Lung (tissue), 12 donors: ENCODE data around the gene USF2. TPM values are rescaled to one million over a fixed set of nuclear protein-coding genes. Genes with fewer than 3 reads are reported as not detected.

Source experiments
- ATAC-seq: fragments of 200-7000 bp; cut with Tn5 transposase; one replicate; pipeline ENCODE4 v1.9.1; 2020; ENCODE audit warnings: moderate number of reproducible peaks; ENCODE audit not compliant: insufficient read depth, low FRiP score
- DNase-seq, 3 donors: peaks; one replicate each; pipeline ENCODE4 v3.0.0-alpha.2; 2013 to 2017
- H3K27ac ChIP-seq, 2 donors: one replicate each; pipeline ENCODE4 v1.5.1; 2013; ENCODE audit warnings: mild to moderate bottlenecking in 2 of 2, moderate library complexity in 2 of 2, control low read depth in 1 of 2, inconsistent platforms in 1 of 2, low read depth in 1 of 2, low read length in 1 of 2
- H3K27me3 ChIP-seq, 3 donors: one replicate each; pipeline ENCODE4 v1.5.1; 2013; ENCODE audit warnings: low read length in 2 of 3; ENCODE audit not compliant: control insufficient read depth in 3 of 3, insufficient read depth in 3 of 3
- H3K36me3 ChIP-seq, 4 donors: one replicate each; pipeline ENCODE4 v1.5.1; 2013; ENCODE audit warnings: low read length in 4 of 4, mild to moderate bottlenecking in 1 of 4, moderate library complexity in 1 of 4; ENCODE audit not compliant: control insufficient read depth in 4 of 4, insufficient read depth in 4 of 4
- H3K4me1 ChIP-seq, 5 donors: one replicate each; pipeline ENCODE4 v1.5.1; 2013; ENCODE audit warnings: low read length in 5 of 5, mild to moderate bottlenecking in 2 of 5, moderate library complexity in 1 of 5; ENCODE audit not compliant: control insufficient read depth in 5 of 5, insufficient read depth in 5 of 5
- H3K4me3 ChIP-seq: one replicate; pipeline ENCODE4 v1.5.1; 2013; ENCODE audit warnings: mild to moderate bottlenecking, control low read depth, moderate library complexity
- H3K9ac ChIP-seq, 2 donors: one replicate each; pipeline ENCODE4 v1.5.1; 2013; ENCODE audit warnings: low read length in 2 of 2, control low read depth in 1 of 2; ENCODE audit not compliant: insufficient read depth in 1 of 2
- H3K9me3 ChIP-seq, 4 donors: one replicate each; pipeline ENCODE4 v1.5.1; 2013; ENCODE audit warnings: low read length in 3 of 4, mild to moderate bottlenecking in 1 of 4, moderate library complexity in 1 of 4; ENCODE audit not compliant: control insufficient read depth in 4 of 4, insufficient read depth in 3 of 4
- WGBS, 2 donors: extraction: QIAGEN DNeasy Blood & Tissue Kit; methylation state at CpG; one replicate each; pipeline ENCODE4 v1.1.7; 2013; 5-methylcytosine and 5-hydroxymethylcytosine counted together
- polyA plus RNA-seq, 2 donors: library from polyadenylated mRNA; stranded (reverse); fragments of 200-250 nt; gene quantifications; one replicate each; pipeline ENCODE4 v1.2.1, GENCODE V29; 2013
- total RNA-seq, 2 donors: library from RNA; depleted of rRNA in 1 of 2; stranded (reverse); fragments of >200 nt in 1 of 2; gene quantifications; one replicate each; pipeline ENCODE4 v1.2.1, GENCODE V29; 2014 to 2021
- TF ChIP-seq, protein P1 (sequence below): IDR thresholded peaks from 2 replicates; pipeline ENCODE4 v1.5.1; 2012; ENCODE audit warnings: mild to moderate bottlenecking; ENCODE audit errors: control extremely low read depth, extremely low read depth
- donor health status: control.
- donor health status: control.
- donor health status: Bipolar disorder and iron deficiency.
- donor health status: healthy.
- donor health status: DM: yes; HTN: yes; CAD: no.

Gene USF2
- total and polyA plus RNA-seq, 4 donors = 74.9 to 163 (median 133) TPM

DNA sequence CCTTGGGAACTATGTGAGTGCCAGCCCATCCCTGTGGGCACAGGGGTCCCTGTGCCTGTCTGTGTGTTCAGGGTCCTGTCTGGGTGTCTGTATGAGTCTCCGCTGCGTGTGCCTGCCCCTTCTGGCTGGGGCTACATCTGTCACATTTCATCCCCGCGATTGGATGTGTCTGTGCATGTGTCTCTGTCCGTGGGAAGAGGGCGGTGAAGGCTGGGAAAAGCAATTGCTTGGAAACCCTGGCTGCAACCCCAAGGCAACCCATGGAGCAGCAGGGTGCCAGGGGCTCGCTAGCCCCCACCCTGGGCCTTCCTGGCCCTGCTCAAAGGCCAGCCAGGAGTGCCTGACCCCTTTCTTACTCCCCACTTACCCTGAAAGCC lies 24.6 kb downstream of the USF2 start:
- peaks cover 0 to 2% (median 0%) of the 10 kb centered on the region in 4 donors for H3K36me3 ChIP-seq
- 53 to 73% methylated on average over 7 of the region's 7 CpGs for WGBS, 2 donors
- peak in 1 of 3 donors; percentile 45 for DNase-seq
- TF ChIP-seq, protein P1, sequence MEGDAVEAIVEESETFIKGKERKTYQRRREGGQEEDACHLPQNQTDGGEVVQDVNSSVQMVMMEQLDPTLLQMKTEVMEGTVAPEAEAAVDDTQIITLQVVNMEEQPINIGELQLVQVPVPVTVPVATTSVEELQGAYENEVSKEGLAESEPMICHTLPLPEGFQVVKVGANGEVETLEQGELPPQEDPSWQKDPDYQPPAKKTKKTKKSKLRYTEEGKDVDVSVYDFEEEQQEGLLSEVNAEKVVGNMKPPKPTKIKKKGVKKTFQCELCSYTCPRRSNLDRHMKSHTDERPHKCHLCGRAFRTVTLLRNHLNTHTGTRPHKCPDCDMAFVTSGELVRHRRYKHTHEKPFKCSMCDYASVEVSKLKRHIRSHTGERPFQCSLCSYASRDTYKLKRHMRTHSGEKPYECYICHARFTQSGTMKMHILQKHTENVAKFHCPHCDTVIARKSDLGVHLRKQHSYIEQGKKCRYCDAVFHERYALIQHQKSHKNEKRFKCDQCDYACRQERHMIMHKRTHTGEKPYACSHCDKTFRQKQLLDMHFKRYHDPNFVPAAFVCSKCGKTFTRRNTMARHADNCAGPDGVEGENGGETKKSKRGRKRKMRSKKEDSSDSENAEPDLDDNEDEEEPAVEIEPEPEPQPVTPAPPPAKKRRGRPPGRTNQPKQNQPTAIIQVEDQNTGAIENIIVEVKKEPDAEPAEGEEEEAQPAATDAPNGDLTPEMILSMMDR = no peak
- no peak overlapping the region for H3K27ac ChIP-seq
- no peak overlapping the region for H3K4me3 ChIP-seq
- H3K9me3 ChIP-seq = peaks cover 0 to 12% (median 0%) of the 10 kb centered on the region in 4 donors
- H3K27me3 ChIP-seq = peaks cover 0 to 2% (median 0%) of the 10 kb centered on the region in 3 donors
- H3K9ac ChIP-seq = no peak overlapping the region
- no peak for ATAC-seq
- H3K4me1 ChIP-seq = peaks cover 0 to 37% (median 11%) of the 10 kb centered on the region in 5 donors

DNA sequence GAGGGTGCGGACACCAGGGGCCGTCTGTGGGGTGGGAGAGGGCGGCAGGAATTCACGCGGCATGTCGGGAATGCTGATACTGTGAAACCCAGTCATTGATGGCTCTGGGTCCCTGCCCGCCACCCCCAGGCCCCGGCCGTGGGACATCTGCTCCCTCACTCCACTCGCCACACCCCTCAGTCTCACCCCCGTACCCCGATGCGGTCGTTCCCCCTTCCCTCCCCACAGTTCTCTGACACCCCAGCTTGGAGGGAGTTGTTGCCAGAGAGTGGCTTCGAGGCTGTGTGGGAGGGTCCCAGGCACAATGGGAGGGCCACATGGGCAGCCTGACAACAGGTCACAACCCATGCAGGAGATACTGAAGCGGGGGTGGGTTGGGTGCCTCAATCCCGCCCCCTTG lies 25.0 kb downstream of the USF2 start:
- peaks cover 0 to 15% (median 0%) of the 10 kb centered on the region in 4 donors for H3K9me3 ChIP-seq
- H3K9ac ChIP-seq = no peak overlapping the region
- ATAC-seq (no peak), DNase-seq (no peak)
- H3K36me3 ChIP-seq = peaks cover 0 to 2% (median 0%) of the 10 kb centered on the region in 4 donors
- peaks cover 0 to 37% (median 11%) of the 10 kb centered on the region in 5 donors for H3K4me1 ChIP-seq
- no peak overlapping the region for H3K4me3 ChIP-seq
- H3K27me3 ChIP-seq = peaks cover 0 to 2% (median 0%) of the 10 kb centered on the region in 3 donors
- WGBS, 2 donors = 61 to 82% methylated on average over 16 to 17 of the region's 17 CpGs
- TF ChIP-seq, protein P1 = no peak
- no peak overlapping the region for H3K27ac ChIP-seq

DNA sequence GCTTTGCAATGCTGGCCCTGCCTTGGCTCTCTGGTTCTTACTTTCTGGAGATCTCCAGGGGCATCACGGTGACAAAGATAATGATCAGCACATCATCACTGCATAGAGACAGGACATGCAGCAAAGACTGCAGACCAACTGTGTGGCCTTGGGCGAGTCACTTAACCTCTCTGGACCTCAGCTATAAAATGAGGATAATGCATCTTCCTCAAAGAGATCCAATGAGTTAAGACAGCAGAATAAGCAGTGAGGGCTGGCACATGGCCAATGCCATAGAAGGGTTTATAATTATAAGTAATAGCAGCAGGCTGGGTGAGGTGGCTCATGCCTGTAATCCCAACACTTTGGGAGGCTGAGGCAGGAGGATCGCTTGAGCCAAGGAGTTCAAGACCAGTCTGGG lies 25.6 kb downstream of the USF2 start:
- no peak for DNase-seq
- TF ChIP-seq, protein P1 = no peak
- WGBS, 2 donors = 71 to 72% methylated on average over 3 of the region's 3 CpGs
- peaks cover 0 to 15% (median 0%) of the 10 kb centered on the region in 4 donors for H3K9me3 ChIP-seq
- no peak overlapping the region for H3K4me3 ChIP-seq
- H3K9ac ChIP-seq = no peak overlapping the region
- peaks cover 0 to 2% (median 0%) of the 10 kb centered on the region in 3 donors for H3K27me3 ChIP-seq
- peaks cover 0 to 2% (median 0%) of the 10 kb centered on the region in 4 donors for H3K36me3 ChIP-seq
- peaks cover 0 to 37% (median 11%) of the 10 kb centered on the region in 5 donors for H3K4me1 ChIP-seq
- no peak for ATAC-seq
- H3K27ac ChIP-seq = no peak overlapping the region
